G401 (cell line): ENCODE results near the gene PRSS12. TPM values are rescaled to one million over a fixed set of nuclear protein-coding genes. Genes with fewer than 3 reads are reported as not detected.
A peak's percentile ranks its signal among the peaks of the same experiment; 100 is the strongest.
"Not testable (repeated sequence)": the region's sequence is repeated elsewhere in the genome, so short reads cannot be mapped to it uniquely, and the experiment has no call there.

Experiments used
- DNase-seq: peaks from one replicate; pipeline ENCODE4 v3.0.0-alpha.2; 2015; ENCODE audit warnings: low spot score
- in situ Hi-C: cut with HindIII; loops from 2 replicates; pipeline ENCODE4 v1.10.0; 2016; ENCODE audit warnings: low sequenced_read_pairs, mixed read lengths
- total RNA-seq: library from RNA; depleted of rRNA; stranded (reverse); fragments of >200 nt; shearing (Covaris generic); gene quantifications from 2 replicates; pipeline ENCODE4 v1.2.3, GENCODE V29; 2014; rRNA removed

Gene PRSS12, protein sequence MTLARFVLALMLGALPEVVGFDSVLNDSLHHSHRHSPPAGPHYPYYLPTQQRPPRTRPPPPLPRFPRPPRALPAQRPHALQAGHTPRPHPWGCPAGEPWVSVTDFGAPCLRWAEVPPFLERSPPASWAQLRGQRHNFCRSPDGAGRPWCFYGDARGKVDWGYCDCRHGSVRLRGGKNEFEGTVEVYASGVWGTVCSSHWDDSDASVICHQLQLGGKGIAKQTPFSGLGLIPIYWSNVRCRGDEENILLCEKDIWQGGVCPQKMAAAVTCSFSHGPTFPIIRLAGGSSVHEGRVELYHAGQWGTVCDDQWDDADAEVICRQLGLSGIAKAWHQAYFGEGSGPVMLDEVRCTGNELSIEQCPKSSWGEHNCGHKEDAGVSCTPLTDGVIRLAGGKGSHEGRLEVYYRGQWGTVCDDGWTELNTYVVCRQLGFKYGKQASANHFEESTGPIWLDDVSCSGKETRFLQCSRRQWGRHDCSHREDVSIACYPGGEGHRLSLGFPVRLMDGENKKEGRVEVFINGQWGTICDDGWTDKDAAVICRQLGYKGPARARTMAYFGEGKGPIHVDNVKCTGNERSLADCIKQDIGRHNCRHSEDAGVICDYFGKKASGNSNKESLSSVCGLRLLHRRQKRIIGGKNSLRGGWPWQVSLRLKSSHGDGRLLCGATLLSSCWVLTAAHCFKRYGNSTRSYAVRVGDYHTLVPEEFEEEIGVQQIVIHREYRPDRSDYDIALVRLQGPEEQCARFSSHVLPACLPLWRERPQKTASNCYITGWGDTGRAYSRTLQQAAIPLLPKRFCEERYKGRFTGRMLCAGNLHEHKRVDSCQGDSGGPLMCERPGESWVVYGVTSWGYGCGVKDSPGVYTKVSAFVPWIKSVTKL
- total RNA-seq: not detected in 2 replicates

DNA sequence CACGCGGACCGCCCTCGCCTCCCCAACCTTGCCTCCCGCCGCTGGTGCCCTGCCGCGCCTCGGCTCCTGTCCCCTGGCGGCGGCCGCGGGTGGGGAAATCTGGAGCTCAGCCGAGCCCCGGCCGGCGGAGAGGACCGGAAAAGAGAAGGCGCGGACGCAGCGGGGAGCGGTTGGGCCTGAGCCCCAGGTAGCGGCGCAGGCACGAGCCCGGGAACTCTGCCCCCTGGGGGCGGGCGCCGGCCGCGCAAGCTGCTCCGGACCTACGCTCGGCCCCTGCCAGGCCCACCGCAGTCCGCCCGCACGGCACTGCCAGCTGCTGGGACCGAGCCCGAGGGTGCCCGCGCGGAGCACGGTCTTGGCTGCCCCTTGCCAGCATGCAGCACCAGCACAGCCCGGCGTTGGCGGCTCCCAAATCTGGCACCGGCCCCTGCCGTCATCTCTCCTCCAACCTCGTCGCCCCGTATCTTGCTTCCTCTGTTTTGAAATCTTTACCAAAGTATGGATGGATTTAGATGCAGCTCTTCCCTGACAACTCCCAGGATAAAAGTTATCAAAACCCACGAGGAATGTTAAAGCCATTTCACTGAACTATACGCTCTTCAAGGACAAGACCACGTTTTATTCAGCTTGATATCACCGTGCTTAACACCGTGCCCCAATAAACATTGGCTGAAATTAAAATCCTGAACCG, at the start of gene PRSS12:
Gene PRSS12 (minus strand): TSS at position 161 of the 691 bp plus-strand sequence. CDS start 283 bp downstream, outside the sequence.
- in situ Hi-C loops: no loop called here

DNA sequence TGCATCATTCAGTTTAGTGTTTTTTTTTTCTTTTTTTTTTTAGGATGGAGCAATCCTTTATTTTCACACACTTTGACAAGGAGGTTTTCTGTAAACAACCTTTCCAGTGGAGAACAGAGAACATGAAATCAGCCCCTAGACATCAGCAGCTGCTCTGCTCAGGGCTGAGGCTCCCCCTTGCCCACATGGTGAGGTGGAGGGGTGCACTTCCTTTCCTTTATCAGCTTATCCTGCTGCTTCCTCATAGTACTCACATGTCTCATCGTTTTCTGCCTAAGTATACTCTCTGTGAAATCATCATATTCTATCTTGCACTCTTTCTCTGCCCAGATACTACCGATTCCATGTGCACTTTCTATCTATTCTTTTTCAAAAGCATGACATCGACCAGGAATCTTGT, 47.6 kb upstream of the PRSS12 start:
- no peak for DNase-seq
- in situ Hi-C loops: no loop called here

More for the DNA sequence above, at the start of gene PRSS12:
- peak; percentile 14 for DNase-seq

DNA sequence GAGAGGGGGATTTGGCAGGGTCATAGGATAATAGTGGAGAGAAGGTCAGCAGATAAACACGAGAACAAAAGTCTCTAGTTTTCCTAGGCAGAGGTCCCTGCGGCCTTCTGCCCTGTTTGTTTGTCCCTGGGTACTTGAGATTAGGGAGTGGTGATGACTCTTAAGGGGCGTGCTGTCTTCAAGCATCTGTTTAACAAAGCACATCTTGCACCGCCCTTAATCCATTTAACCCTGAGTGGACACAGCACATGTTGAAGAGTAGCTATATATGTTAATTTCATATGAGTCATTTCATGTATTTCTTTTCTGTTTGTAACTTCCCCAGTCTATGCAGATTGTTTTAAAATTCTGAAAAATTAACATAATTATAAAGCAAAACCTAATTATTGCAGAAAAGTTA, 47.1 kb upstream of the PRSS12 start:
- DNase-seq, in situ Hi-C loops: not testable (repeated sequence)

DNA sequence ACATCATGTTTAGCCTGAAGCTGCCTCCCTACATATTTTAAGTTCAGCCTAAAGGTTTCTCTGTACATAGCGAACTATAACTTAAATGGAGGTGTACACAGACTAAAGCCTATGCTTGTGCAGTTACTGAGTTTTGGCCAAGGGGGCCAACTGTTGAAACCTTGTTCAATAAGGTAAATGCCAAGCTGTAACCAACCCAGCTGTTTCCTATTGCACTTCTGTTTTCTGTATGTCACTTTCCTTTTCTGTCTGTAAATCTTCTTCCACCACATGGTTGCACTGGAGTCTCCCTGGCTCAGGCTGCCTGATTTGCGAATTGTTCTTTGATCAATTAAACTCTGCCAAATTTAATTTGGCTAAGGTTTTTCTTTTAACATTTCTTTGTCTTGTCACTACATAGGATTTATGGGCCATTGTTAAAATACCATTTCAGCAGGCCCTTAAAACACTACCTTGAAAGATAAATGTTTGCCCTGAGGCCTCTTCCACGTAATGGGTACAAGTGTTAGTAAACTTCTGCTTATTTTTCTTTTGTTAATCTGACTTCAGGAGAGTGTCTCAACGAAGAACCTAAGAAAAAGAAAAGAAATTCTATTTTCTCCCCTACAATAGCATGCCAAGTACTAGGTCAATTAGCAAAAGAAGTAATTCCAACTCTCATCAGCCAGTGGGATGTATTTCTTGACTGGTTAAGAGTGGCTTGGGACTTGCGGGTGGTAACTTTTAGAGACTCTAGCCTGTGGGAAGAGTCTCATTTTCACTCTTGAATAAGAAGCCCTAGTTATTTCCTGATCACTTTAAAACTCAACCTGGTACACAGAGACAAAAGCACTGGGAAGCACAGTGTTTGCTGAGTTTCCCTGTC, 45.7 kb upstream of the PRSS12 start:
- no peak for DNase-seq
- in situ Hi-C loops: no loop called here

DNA sequence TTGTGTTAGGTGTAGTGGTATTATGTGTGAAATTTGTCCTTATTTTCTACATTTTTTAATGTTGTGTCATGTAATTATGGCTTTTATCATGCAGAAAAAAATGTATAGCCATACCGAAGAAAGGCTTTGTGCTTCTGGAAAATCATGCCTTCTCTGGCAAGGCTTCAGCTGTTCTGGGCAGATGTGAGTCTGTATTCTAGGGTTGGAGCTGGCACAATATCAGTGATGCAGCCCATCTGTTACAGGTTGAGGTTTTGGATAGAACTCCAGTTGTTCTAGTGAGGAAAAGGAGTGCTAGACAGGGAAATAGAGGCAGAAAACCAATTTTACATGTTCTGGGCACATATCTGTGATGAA, 44.8 kb upstream of the PRSS12 start:
- no peak for DNase-seq
- in situ Hi-C loops: no loop called here

DNA sequence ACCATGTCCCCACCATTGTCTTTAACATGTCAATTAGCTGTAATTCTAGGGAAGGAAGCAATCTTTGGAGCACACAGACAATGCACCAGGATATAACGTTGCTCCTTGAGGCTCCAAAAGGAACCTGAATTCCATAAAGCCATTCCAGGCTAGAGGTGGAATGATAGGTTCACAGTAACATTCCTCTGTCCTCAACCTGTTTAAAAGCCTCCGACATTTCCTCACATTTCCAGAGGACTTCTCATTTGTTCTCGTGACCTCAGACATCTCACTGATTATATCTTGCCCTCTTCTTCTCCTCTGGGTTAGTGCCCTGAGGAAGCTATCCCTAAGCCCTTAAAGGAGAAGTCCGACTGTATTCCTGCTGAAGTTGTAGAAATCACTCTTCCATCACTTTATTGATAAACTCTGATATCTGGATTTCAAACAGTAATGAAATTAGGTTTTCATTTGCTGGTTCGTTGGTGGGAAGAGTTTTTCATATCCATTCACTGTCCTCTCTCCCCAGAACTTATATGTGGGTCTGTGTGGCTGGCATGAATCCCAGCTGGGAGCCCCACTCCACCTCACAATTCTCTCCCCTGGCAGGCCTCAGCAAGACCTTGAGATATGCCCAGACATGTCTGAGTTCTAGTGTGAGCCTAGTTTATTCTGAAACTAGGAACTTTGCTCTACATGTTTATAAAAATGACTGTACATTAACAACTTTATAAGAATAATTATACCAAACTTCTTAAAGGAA, 44.2 kb upstream of the PRSS12 start:
- in situ Hi-C loops: no loop called here
- DNase-seq: no peak

DNA sequence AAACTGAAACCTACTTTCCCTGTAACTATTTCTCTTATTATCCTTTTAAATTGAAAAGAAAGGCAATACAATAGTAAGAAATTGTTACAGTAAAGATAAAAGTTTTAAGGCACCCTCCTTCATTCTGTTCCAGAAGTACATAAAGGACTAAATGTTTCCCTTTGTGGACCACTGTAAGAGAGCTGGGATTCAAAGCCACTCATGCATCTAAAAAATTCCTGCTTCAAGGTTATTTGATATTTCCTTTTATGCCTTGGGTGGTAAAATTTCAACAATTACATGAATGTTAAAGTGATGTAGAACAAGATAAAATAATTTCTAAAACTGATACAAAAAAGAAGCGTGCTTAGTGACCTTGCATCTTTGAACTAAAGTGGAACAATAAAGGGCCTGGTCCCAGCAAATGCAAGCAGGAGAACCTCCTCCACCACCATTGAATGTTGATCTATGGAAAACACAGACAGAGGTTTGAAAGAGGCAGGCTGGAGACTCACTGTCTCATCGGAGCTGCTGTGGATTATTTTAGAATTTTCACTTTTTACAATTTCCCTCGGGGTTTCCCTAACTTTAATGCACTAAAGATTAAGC, 42.3 kb upstream of the PRSS12 start:
- DNase-seq: no peak
- in situ Hi-C loops: no loop called here

DNA sequence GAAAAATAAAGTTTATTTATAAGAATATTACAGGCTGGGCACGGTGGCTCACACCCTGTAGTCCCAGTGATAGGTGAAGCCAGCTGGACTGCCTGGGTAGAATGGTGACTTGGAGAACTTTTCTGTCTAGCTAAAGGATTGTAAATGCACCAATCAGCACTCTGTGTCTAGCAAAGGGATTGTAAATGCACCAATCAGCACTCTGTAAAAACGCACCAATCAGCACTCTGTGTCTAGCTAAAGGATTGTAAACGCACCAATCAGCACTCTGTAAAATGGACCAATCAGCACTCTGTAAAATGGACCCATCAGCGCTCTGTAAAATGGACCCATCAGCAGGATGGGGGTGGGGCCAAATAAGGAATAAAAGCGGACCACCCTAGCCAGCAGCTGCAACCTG, 39.7 kb upstream of the PRSS12 start:
- DNase-seq, in situ Hi-C loops: not testable (repeated sequence)

DNA sequence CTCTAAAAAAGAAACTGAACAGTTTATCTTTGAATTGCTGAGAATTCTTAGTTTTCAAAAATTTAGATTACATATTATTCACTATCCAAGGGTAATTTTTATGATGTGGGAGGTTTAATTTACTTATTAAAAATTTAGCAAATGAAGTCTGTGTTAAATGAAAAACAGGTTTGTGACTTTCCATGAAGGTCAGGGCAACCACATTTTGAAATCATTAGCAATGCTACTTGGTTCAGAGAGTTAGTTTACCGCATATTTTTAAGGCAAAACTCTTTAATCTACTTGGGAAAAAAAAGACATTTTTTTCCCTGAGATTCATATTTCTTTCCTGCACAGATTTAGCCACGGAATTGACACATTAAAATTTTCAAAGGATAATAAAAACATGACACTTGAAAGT, 37.3 kb upstream of the PRSS12 start:
- no peak for DNase-seq
- in situ Hi-C loops: no loop called here

DNA sequence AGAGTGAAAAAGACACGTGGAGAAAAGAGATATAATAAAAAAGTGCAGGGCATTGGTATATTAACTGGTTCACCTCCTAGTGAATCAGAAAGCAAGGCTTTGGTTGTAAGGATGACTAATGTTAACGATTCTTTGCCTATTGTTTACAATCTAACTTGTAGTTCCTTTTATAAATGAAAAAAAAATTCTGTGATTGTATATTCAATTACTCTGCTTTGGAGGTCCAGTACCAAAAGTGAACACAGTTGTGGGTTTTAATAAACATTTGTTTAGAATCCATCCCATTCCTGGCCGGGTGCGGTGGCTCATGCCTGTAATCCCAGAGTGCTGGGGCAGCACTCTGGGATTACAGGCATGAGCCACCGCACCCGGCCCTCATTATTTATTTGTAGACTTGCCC, 36.9 kb upstream of the PRSS12 start:
- DNase-seq: no peak
- in situ Hi-C loops: no loop called here

DNA sequence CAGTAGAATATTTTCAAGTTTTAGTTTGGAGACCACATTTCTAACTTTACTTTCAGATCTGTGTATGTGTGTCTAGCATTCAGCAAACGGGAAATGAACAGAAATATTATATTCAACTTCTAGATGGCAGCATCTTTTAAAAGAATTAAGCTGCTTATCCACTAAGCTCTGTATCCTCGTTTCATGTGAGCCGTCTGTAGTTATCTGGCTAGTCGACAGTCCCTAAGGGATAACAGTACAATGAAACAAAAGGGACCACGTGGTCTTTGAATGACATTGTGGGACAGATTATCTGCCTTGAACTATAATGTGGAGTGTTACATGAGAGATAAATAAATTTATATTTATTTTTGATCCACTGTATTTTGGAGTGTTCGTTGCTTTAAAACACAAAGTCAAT, 35.8 kb upstream of the PRSS12 start:
- no peak for DNase-seq

DNA sequence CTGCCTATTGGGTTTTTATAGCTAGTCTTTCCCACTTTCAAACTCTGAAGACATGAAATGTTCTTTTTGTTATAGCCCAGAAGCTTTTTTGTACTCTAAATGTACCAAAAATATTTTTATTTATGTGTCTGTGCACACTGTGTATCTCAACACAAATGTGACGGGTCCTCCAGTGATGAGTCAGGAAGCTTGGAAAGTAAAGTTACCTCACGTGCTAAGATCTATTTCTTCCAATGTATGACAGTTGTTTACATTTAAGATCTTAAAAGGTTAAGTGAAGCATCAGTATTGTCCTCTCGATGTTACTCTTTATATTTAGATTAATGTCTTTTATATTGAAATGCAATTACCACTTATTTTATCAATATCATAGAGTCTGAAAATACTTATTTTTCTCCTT, 29.1 kb upstream of the PRSS12 start:
- DNase-seq: no peak
- in situ Hi-C loops: no loop called here

More for the DNA sequence above, 35.8 kb upstream of the PRSS12 start:
- in situ Hi-C loops: no loop called here

DNA sequence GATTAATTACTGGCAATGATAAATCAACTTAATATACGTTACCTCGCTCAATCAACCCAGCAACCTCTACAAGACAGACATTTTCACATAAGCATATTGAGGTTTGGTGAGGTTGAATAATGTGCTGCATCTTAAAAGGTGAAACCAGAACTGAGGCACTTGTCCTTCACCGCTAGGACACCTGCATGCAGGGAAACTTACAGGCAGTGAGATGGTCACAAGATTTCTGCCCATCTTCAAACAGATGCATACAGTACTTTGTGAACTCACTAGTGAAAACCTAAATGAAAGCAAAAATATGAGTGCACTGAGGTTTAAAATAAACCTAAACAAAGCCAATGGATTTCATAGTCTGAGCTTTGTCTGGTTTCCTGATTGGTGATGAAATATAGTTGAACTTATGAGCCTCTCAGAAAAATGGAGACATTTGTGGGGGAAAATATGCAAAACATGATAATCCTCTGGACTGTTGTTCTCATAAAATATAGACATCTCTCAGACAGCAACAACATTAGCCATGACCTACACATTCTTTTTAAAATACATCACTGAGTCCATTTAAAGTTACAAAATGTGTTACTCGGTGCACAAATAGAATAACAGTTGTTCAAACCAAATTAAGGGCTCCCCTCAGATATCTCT, 20.9 kb upstream of the PRSS12 start:
- no peak for DNase-seq
- in situ Hi-C loops: no loop called here

DNA sequence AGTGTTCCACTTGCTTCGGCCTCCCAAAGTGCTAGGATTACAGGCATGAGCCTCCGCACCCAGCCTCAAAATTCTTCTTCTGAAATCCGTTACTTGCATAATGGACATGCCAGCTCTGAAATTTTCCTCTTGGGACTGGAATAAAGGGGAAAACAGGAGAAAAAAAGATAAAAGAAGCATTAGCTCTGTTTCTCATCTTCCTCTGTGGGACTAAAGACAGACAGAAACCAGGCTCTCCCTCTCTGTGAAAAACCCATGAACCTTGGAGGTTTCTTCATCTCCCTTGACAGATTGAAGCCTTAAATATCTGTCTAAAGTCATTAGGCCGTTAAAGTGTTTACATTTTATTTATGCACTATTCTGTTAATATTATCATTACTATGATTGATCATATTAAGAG, 19.4 kb upstream of the PRSS12 start:
- no peak for DNase-seq
- in situ Hi-C loops: no loop called here

DNA sequence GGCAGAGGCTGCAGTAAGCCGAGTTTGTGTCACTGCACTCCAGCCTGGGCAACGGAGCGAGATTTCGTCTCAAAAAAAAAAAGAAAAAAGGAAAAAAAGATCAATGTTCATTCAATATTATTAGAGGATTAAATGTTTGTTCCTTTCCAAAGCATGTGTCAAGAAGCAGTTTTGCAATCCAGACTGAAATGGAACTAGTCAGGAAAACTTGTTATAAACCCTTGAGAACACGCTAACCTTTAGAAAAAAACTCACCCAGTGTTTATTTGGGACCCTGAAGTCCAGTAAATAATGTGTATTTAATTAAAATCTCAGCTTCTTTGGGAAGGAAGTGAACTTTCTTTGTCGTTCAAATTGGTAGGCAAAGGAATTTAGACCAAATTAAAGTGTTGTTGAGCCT, 16.4 kb upstream of the PRSS12 start:
- DNase-seq: no peak
- in situ Hi-C loops: no loop called here

DNA sequence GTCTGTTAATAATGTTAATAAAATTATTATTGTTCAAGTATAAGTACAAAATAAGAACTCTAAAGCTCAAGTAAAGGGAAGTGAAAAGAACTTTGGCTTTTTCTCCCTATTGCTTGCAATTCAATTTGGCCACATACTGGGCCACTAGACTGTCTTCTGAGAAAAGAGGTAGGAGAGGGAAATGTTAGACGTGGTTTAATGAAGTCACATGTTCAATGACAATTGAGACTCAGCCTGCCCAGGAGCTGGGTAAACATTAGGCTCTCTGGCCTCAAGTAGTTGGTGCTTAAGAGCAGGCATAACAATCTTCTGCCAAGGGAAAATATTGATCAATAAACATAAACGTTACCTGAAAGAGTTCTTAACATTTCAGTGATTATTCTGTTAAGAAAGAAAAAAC, 15.1 kb upstream of the PRSS12 start:
- no peak for DNase-seq
- in situ Hi-C loops: no loop called here

DNA sequence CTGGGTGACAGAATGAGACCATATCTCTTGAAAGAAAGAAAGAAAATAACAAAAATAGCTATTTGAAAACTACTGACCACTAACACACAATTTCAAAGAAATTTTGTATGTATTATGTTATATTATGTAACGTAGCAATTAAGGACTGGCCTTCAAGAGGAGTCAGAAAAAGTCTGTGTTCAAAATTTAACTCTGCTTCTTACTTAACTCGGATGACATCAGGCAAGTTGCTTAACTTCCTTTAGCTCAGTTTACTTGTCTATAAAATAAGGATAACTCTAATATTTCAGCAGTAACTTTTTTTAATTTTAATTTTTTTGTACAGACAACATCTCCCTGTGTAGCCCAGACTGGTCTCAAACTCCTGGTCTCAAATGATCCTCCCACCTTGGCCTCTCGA, 14.6 kb upstream of the PRSS12 start:
- in situ Hi-C loops: no loop called here
- DNase-seq: no peak
